HG02571 (cell line): ENCODE data around the gene ECHDC3.
A peak's percentile ranks its signal among the peaks of the same experiment; 100 is the strongest.

ENCODE experiments used
- ATAC-seq: cut with Tn5 transposase; IDR thresholded peaks from one replicate; pipeline ENCODE4 v1.9.1; 2021; ENCODE audit warnings: mild to moderate bottlenecking, moderate library complexity; ENCODE audit not compliant: unreplicated experiment

ECHDC3 gene

GRCh38 chr10:11746883-11747539 is 4.8 kb downstream of the ECHDC3 start:
- no peak for ATAC-seq

GRCh38 chr10:11748866-11749265 is 6.7 kb downstream of the ECHDC3 start:
- no peak for ATAC-seq

DNA sequence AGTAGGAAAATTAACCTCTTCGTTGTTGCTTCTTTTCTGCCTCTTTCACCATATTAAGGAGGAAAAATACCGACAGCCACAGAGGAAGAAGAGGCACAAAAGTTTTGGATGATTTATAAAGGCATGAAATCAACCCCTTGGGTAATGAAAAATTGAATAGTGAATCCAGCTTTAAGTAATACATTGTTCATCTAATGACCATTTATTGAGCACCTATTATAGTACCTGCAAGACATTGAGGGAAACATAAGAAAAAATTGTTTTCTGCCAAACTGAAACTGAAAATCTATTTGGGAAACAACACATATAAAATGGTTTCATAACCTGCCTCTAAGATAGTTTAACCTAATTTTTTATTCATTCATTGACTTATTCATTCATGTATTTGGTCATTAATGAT is 8.2 kb downstream of the ECHDC3 start:
- ATAC-seq: no peak

DNA sequence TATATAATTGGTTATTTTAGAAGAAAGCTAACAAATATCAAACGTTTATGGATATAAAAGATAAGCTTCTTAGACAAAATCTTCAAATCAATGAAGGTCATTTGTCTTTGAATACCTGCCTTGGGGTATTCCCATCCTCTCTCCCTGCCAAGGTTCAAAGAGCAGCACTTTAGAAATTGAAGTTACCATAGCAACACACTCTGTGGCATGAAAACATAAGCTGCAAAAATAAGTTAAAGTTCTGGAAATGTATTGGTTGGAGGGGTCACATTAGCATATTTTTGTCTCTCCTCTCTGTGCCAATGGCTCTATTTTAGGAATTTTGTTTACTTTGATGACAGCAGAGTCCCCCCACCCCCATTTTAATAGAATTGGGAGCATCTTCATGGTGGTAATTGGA is 12.0 kb downstream of the ECHDC3 start:
- ATAC-seq: no peak

- no peak for ATAC-seq
Observed at GRCh38 chr10:11754620-11755019, 12.4 kb downstream of the ECHDC3 start.

DNA sequence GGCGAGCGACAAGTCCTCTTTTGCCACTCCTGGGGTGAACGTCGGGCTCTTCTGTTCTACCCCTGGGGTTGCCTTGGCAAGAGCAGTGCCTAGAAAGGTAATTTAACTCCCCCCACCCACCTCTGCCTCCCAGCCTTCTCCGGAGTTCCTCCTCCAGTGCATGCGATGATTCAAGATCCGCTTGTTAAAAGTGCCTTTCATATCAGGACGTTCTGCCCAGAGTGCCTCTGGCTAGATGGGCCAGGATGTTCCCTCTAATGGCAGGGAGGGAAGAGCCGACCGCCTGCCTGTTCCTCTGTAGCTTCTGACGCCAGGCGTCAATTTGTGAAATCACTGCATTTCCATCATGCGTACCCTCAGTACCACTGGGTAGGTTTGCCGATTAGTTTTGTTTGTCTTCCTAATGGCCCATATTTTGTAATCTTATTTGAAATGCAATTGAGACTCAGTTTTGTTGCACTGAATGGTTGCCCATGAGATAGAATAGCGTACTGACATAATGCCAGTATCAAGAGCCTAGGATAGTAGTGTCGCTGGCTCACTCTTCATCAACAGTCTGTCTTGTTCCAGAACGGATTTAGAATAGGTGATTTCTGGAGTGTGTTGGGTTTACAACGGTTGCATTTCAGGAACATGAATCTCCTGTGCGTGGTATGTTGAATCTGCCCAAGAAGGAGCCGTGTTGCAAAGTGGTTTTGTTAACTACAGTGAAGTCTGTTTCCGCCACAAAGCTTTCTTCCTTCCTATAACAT is 13.5 kb downstream of the ECHDC3 start:
- no peak for ATAC-seq

DNA sequence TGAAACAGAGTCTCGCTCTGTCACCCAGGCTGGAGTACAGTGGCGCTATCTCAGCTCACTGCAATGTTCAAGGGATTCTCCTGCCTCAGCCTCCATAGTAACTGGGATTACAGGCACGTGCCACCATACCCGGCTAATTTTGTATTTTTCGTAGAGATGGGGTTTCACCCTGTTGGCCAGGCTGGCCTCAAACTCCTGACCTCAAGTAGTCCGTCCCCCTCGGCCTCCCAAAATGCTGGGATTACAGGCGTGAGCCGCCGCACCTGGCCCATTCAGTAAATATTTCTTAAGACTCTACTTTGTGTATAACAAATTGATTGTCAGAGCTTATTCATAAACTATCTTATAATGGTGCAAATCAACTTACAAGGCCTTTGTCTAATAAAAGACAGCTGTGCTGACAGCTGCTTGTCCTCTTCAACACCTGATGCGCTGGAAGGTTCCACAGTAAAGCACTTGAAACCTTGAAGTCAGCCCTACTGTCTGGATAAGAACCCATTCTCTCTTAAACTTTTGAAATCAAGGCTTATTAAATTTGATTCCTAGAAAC is 14.7 kb downstream of the ECHDC3 start:
- no peak for ATAC-seq

DNA sequence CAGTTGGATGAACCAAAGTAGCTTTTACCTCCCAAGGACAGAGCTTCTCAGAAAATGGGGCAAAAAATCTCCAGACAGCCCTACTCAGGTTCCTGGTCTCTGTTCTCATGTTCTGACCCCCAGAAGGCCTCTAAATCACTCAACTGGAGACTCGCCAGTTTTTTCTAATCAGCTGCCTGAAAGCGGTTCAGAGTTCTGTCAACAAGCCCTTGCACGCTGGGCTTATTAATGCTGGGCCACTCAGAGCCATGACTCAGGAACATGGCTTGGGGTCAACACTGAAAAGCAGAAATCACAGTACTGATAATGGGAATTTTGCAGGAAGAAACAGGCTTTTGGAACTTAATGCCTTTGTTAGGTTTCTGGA is 15.3 kb downstream of the ECHDC3 start:
- no peak for ATAC-seq

- ATAC-seq: peak; percentile 94
Observed at GRCh38 chr10:11757821-11758463, 15.8 kb downstream of the ECHDC3 start.

GRCh38 chr10:11758527-11759236 is 16.5 kb downstream of the ECHDC3 start:
- ATAC-seq: no peak

DNA sequence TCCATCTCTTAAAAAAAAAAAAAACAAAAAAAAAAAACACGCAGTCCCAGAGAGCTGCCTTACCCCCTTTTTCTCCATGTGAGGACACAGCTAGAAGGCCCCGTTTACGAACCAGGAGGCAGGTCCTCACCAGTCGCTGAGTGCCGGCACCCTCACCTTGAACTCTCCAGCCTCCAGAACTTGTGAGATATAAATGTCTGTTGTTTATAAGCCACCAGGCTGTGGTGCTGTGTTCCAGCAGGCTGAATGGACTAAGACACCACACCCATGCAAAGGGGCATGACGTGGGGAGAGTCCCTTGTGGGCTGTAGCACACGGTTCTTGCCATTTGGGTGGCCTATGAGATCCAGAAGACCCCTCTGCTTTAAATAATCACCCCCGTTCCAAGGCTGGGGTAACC is 17.2 kb downstream of the ECHDC3 start:
- no peak for ATAC-seq

DNA sequence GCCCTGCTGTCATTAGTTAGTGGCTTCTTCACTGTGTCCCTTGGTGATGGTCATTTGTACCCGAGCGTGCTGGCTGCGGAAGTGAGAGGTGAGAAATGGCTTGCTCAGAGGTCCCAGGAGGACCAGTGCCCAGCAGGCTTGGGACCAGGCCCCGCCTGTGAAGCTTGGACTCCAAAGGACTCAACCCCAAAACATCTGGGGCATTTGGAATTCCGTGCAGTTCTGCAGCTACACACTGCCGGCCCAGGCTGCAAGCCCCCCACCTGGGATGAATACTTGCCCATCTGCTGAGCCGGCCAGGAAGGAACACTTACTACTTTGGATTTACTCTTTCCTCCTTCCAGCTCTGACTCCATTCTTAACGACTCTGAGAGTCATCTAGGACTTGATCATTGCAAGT is 18.0 kb downstream of the ECHDC3 start:
- ATAC-seq: no peak

DNA sequence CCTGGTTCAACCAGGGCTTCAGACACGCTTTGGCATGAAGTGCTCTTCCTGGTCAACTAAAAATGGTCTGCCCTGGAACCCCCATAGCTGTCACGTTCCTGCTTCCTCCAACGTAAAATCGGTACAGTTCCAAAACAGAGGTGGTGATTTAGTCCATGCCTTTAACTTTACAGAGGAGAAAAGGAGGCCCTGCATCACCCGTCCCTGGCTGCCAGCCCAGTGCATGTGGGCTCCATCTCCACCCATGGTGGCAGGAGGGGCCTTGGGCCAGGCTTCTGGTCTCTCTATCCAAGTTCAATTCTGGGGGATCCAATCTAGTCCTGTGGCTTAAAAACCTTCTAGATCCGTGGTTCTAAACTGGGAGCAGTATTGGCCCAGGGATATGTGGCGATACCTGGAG is 18.7 kb downstream of the ECHDC3 start:
- ATAC-seq: no peak

GRCh38 chr10:11761431-11761830 is 19.2 kb downstream of the ECHDC3 start:
- ATAC-seq: no peak

GRCh38 chr10:11762706-11763500 is 20.7 kb downstream of the ECHDC3 start:
- no peak for ATAC-seq

- no peak for ATAC-seq
Observed at GRCh38 chr10:11763501-11763861, 21.3 kb downstream of the ECHDC3 start.

DNA sequence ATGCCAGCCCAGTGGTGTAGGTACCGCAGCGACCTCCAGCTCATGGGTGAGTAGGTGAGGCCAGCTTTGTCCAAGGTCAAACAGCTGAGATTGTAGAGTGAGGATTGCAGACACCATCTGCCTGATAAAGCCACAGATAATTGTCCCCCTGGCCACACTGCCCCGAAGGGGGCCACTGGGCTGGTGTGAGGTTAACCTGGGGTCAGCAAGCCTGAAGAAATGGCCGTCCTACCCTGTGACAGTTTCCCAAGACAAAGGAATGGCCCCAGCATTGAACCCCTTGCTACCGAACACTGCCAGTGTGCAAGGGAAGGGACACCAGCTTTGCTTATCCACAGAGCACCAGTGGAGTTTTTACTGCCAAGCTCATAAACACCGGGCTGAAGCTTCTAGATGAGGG is 23.0 kb downstream of the ECHDC3 start:
- ATAC-seq: no peak

- ATAC-seq: no peak
Observed at GRCh38 chr10:11772575-11773288, 30.6 kb downstream of the ECHDC3 start.

- ATAC-seq: no peak
Observed at GRCh38 chr10:11773761-11774441, 31.7 kb downstream of the ECHDC3 start.
